ENCODE data around the gene BEST2. TPM values are rescaled to one million over a fixed set of nuclear protein-coding genes. Genes with fewer than 3 reads are reported as not detected.

The BEST2 gene
- total RNA-seq, 1 donor from 2014 or later, result not detected

DNA sequence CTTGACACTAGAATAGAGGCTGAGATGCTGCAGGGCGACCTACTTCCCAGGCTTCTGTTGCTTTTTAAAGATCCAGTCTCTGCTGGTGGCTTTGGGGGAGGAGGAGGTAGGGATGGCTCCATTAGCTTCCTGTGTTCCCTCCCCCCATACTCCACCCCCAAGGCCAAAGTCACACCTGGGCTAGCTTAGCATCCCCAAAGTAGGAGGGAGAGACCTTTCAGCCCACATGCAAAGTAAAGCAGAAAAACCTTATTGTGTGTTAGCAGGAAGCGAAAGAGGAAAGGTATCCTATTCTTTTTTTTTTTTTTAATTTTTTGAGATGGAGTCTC, 24.6 kb upstream of the BEST2 start:
- DNase-seq (ENCODE audit: low spot score), result no peak
- no peak for ATAC-seq
- intact Hi-C loops (cut with DNase I), result no loop called here

DNA sequence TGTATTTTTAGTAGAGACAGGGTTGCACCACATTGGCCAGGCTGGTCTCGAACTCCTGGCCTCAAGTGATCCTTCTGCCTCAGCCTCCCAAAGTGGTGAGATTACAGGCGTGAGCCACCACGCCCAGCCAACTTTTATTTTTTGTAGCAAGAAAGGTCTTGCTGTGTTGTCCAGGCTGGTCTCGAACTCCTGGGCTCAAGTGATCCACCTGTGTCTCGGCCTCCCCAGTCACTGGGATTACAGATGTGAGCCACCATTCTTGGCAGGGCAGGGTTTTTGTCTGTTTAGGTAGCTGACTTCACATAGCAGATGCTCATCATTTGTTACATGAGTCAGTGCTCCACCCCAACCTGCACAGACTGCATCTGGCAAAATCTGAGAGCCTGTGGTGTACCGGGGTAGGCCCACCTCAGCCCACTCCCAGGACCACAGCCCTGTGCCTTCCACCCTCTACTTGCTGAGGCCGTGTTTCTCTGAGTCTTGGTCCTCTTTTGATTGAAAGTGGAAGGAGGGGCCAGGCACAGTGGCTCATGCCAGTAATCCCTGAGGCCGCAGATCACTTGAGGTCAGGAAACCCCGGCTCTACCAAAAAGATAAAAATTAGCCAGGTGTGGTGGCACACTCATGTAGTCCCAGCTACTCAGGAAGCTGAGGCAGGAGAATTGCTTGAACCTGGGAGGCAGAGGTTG, 23.7 kb upstream of the BEST2 start:
- intact Hi-C loops (cut with DNase I), result no loop called here
- DNase-seq (ENCODE audit: low spot score) (no peak), ATAC-seq (no peak)

DNA sequence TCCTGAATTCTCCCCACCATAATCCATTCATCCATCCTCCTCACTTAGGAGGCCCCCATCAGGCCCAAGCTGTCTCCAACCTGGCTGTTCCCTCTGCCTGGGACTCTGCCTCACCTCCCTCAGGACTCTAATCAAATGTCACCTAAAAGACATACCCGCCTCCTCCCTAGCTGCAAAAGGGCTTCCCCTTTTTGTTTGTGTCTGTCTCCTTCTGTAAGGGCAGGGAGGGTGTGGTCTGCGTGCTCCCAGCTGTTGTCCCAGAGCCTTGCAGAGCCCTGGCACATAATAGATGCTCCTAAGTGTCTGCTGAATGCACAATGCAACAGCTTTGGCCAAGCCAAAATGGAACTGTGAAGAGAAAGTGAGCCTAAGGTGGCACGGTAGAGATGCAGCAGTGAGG, 21.5 kb upstream of the BEST2 start:
- intact Hi-C loops (cut with DNase I), result no loop called here
- ATAC-seq (no peak), DNase-seq (ENCODE audit: low spot score) (no peak)

DNA sequence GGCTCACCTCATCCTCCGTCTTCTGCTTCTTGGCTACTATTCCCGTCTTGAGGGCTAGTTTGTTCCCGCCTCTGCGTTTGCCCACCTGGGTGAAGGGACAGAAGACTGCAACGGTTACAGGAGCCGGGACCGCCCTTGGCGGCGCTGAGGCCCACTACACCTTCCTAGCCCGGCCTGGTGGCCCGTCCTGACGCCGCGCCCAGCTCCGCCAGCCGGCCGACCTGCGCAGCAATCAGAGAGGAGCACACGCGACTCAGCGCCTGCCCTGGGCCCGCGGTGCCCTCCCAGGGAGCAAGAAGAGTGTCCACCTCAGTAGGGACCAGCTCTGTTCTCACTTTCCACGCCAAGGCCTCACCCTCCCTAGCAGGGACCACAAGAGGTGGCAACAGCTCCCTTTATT, 20.3 kb upstream of the BEST2 start:
- ATAC-seq (no peak), DNase-seq (ENCODE audit: low spot score) (no peak)
- intact Hi-C loops (cut with DNase I), result no loop called here

DNA sequence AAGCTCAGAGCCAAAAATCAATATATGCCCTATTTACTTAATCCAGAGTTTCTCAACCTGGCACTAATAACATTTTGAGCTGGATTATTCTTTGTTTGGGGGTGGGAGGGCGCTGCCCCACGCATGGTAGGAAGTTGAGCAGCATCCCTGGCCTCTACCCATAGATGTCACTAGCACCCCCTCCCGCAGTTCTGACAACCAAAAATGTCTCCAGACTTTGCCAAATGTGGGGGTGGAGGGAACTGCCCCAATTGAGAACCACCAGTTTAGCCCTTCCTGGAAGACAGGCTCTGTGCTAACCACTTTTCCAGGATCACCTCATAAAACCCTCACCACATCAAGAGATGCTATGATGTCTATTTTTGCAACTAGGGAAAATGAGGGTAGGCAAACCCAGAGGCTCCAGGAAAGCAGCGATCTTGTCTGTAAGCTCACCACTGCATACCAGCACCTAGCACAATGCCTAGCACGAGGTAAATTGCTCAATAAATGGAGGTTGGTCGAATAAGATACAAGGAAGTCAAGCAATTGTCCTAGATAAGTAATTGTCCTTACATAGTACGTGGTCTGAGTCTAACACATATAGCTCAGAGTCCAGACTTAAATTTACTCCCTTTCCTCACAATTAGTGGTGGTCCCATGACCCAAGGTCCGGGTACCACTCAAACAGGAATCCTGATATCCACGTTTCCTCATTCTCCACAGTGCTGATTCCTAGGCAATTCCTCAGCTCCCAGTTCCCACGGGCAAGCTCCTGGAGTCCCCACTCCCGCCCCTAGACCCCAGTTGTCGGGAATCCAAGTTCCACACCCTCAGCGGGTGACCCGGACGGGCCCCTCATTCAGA, 18.0 kb upstream of the BEST2 start:
- no peak for ATAC-seq
- no peak for DNase-seq (ENCODE audit: low spot score)
- intact Hi-C loops (cut with DNase I), result no loop called here

DNA sequence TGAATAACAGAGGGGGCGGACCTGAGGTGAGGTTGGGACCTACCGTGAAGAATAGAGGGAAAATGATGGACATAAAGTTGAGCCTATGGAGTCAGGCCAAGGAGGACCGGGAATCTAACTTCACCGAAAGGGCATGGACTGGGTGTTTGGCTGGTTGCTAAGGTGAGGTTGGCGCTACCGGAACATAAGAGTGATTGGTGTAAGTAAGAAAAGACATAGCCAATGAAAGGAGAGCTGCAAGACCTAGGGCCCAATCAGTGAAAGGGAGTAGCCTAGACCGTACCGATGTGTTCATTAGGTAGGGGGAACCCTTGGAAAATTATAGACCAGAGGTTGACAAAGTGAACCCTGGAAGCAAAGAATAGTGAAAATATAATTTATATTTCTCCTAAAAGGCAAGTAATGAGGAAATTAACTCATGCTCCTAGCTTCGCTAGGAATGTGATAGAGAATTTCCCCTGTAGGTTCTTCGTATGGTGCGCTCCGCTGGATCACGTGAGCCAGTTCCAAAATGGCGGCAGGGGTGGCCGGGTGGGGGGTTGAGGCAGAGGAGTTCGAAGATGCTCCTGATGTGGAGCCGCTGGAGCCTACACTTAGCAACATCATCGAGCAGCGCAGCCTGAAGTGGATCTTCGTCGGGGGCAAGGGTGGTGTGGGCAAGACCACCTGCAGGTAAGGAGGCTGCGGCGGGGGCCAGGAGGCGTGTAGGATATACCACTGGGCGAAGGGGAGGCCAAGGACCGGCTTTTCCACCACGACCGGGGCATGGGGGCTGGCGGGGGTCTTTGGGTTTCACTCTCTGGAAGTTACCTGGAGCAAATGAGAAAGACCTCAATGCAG, 14.4 kb upstream of the BEST2 start, which contains the start of gene GET3:
Gene GET3 (plus strand): TSS at position 503 of the 840 bp plus-strand sequence. CDS start 9 bp downstream, at position 512.
- intact Hi-C loops (cut with DNase I), result no loop called here
- DNase-seq (ENCODE audit: low spot score) (peak; percentile 87), ATAC-seq (peak; percentile 96)

DNA sequence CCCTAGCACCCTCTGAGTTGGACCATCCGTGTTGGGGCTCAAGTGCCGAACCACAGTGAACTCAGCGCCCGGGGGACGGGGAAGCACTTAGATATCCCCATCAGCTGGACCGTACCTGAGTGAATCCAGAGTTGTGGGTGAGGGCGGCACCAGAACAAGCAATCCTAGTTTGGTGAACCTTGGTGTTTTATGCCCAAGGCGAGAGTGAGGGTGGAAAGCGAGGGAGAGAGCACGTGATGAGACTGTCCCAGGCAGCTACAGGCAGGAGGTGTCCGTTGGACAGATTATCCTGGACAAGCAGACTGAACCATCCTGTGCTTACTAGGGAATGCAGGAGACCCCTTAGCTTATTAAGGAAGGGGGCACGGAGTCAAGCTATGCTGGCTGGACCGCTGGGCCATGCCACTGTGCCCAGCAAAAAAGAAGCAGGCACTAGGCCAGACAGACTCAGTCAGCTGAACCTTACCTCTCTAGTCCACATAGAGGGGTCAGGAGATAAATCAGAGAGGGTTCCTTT, 13.7 kb upstream of the BEST2 start:
- ATAC-seq, result no peak
- DNase-seq (ENCODE audit: low spot score), result no peak
- intact Hi-C loops (cut with DNase I), result no loop called here

DNA sequence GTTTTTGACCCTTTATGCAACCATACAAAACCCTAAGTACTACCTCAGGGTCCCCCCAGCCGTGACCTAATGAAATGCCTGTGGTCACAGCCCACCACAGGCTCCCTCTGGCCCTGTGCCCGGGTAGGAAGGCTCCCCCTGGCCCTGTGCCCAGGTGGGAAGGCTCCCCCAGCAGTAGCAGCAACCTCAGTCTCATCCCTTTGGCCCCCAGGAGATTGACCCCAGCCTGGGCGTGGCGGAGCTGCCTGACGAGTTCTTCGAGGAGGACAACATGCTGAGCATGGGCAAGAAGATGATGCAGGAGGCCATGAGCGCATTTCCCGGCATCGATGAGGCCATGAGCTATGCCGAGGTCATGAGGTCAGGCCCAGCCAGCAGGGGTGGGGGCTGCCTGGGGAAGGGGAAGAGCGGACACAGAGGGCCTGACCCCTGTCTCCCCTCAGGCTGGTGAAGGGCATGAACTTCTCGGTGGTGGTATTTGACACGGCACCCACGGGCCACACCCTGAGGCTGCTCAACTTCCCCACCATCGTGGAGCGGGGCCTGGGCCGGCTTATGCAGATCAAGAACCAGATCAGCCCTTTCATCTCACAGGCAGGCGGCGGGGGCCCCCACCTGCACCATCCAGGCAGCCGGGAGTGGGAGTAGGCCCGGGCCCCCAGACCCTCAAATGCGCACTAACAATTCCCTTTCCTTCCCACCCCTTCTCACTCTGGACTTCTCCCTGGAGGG, 6.3 kb upstream of the BEST2 start:
- intact Hi-C loops (cut with DNase I), result no loop called here
- ATAC-seq, result no peak
- DNase-seq (ENCODE audit: low spot score), result no peak

DNA sequence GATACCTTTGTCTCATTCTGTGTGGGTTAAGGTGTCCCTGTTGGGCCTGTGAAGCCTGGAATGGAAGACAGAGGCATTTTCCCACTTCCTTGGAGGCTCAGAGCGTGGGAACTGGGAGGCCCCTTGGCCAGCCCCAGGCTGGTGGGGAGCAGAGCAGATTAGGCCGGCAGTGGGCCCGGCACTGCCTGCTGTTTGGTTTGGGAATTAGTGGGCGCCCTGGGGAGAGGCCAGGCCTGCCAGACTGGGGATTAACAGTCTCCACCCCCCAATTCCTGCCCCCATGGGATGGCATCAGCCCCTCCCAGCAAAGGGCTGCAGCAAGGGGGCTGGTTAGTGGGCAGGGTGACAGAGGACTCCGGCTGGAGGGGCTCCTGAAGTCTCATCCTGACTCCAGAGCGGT, 3.1 kb upstream of the BEST2 start:
- DNase-seq (ENCODE audit: low spot score) (no peak), ATAC-seq (no peak)
- intact Hi-C loops (cut with DNase I), result no loop called here

DNA sequence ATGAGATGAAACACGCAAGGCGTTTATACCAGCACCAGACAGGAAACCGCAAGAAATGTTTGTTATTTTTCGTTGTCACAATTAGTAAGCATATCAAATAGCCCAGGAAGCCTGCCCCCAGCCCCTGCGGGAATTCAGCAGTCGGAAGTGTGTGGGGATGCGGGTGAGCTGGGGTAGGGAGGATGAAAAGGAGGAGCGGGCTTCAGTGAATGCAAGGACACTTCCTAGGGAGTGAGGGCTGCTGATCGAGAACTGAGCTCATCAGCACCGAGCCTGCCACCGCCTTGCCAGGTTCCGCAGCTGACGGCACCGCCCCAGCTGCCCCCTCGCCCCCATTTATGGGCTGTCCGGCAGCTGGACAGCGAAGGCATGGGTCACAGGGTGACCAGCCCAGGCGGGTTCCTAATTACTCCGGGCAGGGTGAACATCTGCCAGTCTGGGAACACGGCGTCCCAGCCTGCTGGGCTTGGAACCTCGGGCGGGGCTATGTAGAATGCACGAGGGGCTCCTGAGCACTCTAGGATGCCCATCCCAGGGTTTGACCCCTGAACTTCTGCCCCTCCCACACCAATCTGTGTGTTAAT, 1.6 kb upstream of the BEST2 start:
- DNase-seq (ENCODE audit: low spot score) (no peak), ATAC-seq (peak; percentile 40)
- intact Hi-C loops (cut with DNase I), result no loop called here

DNA sequence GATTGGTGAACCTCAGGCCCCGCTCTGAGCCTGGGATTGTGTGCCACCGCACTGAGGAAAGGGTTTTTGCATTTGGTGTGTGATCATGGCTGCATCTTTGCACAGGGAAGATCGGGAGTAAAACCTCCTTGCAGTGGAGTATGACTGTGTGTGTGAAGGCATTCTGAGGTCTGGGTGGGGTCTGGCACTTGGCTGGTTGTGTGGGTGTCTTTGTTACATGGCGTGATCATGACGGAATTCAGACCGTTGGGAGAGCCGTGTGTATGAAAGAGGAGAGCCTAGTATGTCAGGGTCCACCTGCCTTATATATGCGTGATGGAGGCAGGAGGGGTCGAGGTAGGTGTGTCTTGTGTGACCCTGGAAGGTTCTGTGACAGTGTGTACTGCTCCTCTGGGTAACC, 740 bp upstream of the BEST2 start:
- ATAC-seq (no peak), DNase-seq (ENCODE audit: low spot score) (no peak)
- intact Hi-C loops (cut with DNase I), result no loop called here

DNA sequence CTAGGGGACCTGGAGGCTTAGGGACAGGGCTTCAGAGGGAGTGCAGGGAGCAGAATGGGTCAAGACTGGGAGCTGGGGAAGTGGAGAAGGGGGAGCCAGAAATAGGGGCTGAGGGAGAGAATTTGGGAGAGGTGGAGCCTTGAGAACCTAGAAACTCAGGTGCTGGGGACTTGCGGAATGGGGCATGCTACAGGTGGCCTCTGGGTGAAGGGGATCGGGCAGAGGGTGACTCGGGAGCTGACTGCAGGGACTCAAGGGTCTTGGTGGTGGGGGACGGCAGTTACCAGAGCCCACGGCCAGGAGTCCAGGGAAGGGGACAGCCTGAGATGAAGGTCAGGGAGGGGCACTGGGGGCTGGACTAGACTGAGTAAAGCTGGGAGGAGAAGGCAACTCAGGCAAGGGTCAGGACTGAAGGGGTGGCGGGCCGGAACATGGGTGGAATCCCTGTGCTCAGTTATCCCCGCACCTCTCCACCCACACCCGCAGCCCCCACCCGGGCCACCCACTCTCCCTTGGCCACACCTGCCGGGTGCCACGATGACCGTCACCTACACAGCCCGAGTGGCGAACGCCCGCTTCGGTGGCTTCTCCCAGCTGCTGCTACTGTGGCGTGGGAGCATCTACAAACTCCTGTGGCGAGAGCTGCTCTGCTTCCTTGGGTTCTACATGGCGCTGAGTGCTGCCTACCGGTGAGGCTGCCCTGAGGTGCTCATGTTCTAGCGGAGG, 628 bp downstream of the BEST2 start:
- intact Hi-C loops (cut with DNase I), result no loop called here
- no peak for DNase-seq (ENCODE audit: low spot score)
- ATAC-seq, result no peak

DNA sequence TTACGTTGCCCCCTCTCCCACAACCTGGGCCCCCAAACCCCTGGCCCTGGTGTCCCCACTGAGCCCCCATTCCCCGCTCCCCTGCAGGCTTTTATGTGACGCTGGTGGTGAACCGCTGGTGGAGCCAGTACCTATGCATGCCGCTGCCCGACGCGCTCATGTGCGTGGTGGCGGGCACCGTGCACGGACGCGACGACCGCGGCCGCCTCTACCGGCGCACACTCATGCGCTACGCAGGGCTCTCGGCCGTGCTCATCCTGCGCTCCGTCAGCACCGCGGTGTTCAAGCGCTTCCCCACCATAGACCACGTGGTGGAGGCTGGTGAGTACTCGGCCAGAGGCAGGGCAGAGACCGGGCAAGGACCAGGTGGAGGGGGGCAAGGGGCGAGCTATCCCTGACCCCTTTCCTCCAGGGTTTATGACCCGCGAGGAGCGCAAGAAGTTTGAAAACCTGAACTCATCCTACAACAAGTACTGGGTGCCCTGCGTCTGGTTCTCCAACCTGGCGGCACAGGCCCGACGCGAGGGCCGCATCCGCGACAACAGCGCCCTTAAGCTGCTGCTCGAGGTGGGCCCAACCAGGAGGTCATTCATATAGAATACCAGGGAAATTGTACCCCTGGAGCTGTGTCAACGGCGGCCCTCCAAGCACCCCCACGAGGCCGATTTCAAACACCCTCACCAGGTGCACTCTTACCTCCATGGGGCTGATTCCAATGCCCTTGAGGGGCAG, 3.0 kb downstream of the BEST2 start:
- ATAC-seq (no peak), DNase-seq (ENCODE audit: low spot score) (no peak)
- intact Hi-C loops (cut with DNase I), result loop anchor here (5.0 kb wide), 1 partner anchor 93 kb away; no protein-coding TSS in a partner anchor

DNA sequence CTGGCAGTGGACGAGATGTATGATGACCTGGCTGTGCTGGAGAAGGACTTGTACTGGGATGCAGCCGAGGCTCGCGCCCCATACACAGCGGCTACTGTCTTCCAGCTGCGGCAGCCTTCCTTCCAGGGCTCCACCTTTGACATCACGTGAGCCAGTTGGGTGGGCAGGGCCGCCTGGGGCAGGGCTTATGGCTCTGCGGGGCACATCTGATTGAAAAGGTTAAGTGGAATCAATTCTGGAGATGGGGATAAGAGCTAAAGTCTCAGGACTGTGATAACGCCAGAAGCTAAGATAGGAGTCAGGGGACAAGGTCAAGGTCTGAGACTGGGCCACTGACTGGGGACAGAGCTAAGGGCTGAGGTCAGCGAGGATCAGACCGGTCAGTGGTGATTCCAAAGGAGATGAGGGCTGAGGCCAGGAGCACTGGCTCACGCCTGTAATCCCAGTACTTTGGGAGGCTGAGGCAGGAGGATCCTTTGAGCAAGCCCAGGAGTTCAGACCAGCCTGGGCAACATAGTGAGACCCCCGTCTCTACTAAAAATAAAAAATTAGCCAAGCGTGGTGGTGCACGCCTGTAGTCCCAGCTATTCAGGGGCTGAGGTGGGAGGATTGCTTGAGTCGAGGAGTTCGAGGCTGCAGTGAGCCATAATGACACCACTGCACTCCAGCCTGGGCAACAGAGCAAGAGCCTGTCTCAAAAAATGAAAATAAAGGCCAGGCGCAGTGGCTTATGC, 4.7 kb downstream of the BEST2 start:
- DNase-seq (ENCODE audit: low spot score), result no peak
- intact Hi-C loops (cut with DNase I), result loop anchor here (5.0 kb wide), 1 partner anchor 91 kb away; no protein-coding TSS in a partner anchor
- ATAC-seq, result no peak

DNA sequence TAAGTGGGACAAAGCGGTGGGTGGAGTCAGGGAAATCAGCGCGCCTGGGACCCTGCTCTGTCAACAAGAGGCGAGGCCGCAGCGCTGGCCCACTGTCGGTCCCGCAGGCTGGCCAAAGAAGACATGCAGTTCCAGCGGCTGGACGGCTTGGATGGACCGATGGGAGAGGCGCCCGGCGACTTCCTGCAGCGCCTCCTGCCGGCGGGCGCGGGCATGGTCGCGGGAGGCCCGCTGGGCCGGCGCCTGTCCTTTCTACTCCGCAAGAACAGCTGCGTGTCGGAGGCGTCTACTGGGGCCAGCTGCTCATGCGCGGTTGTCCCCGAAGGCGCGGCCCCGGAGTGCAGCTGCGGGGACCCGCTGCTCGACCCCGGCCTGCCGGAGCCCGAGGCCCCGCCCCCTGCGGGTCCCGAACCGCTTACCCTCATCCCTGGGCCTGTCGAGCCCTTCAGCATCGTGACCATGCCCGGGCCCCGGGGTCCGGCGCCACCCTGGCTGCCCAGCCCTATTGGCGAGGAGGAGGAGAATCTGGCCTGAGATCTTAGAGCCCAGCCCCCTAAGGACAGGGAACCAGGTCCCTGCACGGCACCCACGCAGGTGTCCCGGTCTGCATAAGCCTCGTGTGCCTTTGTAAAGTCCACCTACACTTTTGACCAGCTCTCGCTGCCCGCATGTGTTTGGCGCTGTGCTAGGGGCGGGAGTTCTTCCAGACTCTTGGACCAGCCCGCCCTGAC, 6.1 kb downstream of the BEST2 start:
- intact Hi-C loops (cut with DNase I), result loop anchor here (5.0 kb wide), 1 partner anchor 90 kb away; no protein-coding TSS in a partner anchor
- ATAC-seq, result peak; percentile 67
- peak; percentile 74 for DNase-seq (ENCODE audit: low spot score)

DNA sequence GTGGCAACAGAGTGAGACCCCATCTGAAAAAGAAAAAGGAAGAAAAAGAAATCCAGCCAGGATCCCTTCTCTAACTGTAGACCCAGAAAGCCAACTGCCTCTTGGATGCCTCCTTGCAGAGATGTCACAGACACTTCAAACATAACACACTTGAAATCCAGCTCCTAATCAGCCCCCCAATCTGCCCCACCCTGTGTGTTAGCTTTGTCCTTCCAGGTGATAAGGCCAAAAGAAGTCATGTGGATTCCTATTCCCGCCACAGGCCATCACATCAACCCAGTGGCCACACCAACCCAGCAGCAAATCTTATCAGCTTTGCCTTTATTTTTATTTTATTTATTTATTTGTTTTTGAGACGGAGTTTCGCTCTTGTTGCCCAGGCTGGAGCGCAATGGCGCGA, 8.1 kb downstream of the BEST2 start:
- DNase-seq (ENCODE audit: low spot score) (no peak), ATAC-seq (no peak)
- intact Hi-C loops (cut with DNase I), result loop anchor here (5.0 kb wide), 2 partner anchors 43 to 88 kb away; partner anchors contain the start of genes PRDX2 and THSD8
